ENCODE measurements around the gene NCKAP1.

Gene NCKAP1

GRCh38 chr2:182870227-182870626 is 168.0 kb downstream of the NCKAP1 start:
- H3K4me3 ChIP-seq (ENCODE audit: low read depth, low read length) = no peak overlapping the region
- TF ChIP-seq, protein P1, sequence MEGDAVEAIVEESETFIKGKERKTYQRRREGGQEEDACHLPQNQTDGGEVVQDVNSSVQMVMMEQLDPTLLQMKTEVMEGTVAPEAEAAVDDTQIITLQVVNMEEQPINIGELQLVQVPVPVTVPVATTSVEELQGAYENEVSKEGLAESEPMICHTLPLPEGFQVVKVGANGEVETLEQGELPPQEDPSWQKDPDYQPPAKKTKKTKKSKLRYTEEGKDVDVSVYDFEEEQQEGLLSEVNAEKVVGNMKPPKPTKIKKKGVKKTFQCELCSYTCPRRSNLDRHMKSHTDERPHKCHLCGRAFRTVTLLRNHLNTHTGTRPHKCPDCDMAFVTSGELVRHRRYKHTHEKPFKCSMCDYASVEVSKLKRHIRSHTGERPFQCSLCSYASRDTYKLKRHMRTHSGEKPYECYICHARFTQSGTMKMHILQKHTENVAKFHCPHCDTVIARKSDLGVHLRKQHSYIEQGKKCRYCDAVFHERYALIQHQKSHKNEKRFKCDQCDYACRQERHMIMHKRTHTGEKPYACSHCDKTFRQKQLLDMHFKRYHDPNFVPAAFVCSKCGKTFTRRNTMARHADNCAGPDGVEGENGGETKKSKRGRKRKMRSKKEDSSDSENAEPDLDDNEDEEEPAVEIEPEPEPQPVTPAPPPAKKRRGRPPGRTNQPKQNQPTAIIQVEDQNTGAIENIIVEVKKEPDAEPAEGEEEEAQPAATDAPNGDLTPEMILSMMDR (IDR thresholded peaks at IDR 0.05; ENCODE audit: control insufficient read depth, extremely low read depth, insufficient read depth) = no peak
- DNase-seq (ENCODE audit: low read depth) = no peak

DNA sequence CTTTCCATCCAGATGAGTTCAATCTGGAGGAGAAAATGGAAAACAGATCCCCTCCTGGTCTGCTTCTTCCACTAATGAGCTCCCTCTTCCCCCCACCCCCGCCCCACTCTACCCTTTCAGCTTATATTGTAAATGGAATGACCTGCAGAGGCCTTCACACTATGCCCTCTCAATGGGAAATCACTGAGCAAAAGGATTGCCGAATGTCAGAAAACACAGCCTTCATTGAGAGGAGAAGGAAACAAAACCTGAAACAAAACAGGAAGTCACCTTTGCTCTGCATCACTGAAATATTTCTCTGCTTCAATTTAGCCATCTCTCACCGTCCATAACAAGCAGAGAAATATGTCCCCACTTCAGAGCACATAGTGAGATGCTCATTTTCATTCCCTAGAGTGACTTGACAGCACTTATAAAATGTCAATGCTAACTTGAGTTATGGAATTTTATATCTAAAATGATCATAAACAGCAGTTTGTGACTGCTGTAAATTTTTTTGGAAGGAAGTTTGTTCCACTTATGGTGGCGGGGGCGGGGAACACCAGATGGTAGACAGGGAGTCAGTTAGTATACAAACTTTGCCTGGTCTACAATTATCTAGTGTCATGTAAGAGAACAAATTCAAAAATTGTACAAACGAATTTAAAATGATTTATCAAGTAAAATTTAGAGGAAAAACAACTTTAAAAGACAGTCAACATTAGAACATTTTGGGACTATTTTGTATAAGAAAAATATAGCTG is 170.0 kb downstream of the NCKAP1 start:
- no peak overlapping the region for H3K4me3 ChIP-seq (ENCODE audit: low read depth, low read length)
- TF ChIP-seq, protein P1 (IDR thresholded peaks at IDR 0.05; ENCODE audit: control insufficient read depth, extremely low read depth, insufficient read depth) = no peak
- no peak for DNase-seq (ENCODE audit: low read depth)

DNA sequence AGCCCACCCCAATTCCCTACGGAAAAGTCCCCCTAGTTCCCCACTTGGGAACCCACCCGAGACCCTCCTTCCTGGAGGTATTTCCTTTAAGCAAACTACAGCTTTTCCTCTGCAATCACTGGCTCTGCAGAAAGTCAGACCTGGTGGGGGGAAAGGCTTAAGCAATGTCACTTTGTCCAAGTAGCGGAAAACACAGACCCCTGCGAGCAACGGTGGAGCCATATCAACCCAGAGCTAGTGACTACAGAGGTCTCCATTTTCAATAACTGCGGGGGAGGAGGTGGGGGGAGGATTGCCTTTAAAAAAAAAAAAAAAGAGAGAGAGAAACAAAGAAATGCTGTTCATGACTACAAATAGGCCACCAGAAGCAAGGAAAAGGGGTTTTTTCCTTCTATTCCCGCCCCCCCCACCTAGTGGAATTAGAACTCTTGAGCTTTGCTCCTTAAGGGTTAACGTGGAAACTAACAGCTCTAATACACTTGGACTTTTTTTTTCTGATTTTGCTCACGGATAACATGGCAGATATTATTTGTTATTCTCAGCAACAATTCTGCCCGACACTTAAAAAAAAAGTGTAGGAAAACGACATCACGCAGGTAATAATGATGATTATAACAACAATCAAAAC is 170.7 kb downstream of the NCKAP1 start:
- no peak for DNase-seq (ENCODE audit: low read depth)
- H3K4me3 ChIP-seq (ENCODE audit: low read depth, low read length) = no peak overlapping the region

DNA sequence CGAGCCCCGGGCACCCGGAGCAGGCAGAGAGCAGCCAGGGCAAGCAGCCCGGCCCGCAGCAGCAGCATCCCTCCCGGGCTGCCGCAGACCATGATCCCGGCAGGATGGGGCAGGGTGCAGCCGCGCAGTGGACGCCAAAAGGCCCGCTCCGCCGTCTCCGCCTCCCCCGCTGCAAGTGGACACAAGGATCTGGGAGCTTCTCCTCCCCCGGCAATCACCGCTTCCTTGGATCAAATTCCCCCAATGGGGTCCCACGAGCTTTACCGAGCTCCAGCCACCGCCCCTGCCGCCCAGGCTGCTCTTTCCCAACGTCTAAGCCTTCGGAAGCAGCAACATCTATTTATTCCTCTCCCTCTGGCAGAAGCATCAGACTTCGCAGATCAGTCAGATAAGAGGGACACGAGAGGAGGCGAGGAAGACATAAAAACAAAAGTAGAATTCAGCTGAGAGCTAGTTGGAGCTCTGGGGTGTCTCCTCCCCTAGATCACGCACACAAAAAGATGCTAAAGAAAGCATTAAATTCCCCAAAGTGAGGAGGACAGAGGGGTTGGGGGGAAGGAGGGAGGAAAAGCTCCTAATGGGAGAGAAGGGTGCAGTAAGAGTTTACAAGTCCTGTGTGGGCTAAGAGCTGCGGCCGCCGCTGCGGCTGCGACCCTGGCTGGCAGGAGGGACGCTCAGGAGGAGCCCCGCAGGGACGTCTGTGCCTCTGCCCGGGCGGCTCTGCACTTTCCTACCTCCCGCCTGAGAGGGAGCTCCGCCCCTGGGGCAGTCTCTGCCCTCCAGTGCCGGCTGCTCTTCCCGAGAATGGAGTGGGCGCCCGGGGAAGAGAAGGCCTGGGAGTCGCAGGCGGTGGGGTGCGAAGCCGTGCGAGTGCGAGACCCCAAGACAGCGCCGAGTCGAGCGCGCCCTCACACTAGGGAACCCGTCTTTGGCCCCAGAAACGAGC is 171.5 kb downstream of the NCKAP1 start, which contains the start of gene FRZB:
FRZB (minus strand) TSS at position 177 of the 946 bp plus-strand sequence; CDS start at position 92, 85 bp downstream.
- no peak within 1 kb of the TSS for H3K4me3 ChIP-seq (ENCODE audit: low read depth, low read length)
- TF ChIP-seq, protein P1 (IDR thresholded peaks at IDR 0.05; ENCODE audit: control insufficient read depth, extremely low read depth, insufficient read depth) = no peak
- DNase-seq (ENCODE audit: low read depth) = no peak

More for the DNA sequence above, 170.7 kb downstream of the NCKAP1 start:
- TF ChIP-seq, protein P1 (IDR thresholded peaks at IDR 0.05; ENCODE audit: control insufficient read depth, extremely low read depth, insufficient read depth) = no peak

DNA sequence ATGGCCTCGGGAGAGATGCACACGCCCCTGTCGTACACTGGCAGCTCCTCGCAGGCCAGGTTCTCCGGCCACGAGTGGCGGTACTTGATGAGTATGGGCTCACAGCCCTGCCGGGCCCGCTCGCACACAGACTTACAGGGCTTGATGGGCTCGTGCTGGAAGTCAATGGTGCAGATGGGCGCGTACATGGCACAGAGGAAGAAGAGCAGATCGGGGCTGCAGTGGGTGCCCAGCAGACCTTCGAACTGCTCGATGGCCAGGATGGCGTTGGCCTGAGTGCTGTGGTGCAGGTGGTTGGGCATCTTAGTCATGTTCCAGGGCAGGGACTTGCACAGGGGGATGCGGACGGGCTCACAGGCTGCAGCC is 172.2 kb downstream of the NCKAP1 start:
- TF ChIP-seq, protein P1 (IDR thresholded peaks at IDR 0.05; ENCODE audit: control insufficient read depth, extremely low read depth, insufficient read depth) = no peak
- DNase-seq (ENCODE audit: low read depth) = no peak
- H3K4me3 ChIP-seq (ENCODE audit: low read depth, low read length) = no peak overlapping the region

GRCh38 chr2:182864949-182865570 is 173.2 kb downstream of the NCKAP1 start:
- TF ChIP-seq, protein P1 (IDR thresholded peaks at IDR 0.05; ENCODE audit: control insufficient read depth, extremely low read depth, insufficient read depth) = no peak
- H3K4me3 ChIP-seq (ENCODE audit: low read depth, low read length) = no peak overlapping the region
- DNase-seq (ENCODE audit: low read depth) = no peak
